ENCODE measurements around the gene HIF3A. TPM values are rescaled to one million over a fixed set of nuclear protein-coding genes. Genes with fewer than 3 reads are reported as not detected.

The HIF3A gene
- polyA plus RNA-seq, 2 of the 4 experiments (the other 2 are of a cell fraction) = not detected

- Histone ChIP-seq H3K27ac (0 out of 6 replicates have a peak overlapping the region, but pooled peaks of 1 of the 2 experiments have one; percentile 14), H3K4me1 (peaks cover 6% of the 10 kb centered on the region), H3K4me2 (no peak overlapping the region), H3K4me3 (no peak overlapping the region), H3K9me3 (no peaks in the 10 kb centered on the region)
- DNase-seq (ENCODE audit: low read depth in 1 of 2, low spot score in 1 of 2) (no peak), FAIRE-seq (no peak), ATAC-seq (no peak)
- no peak for TF ChIP-seq CBX8 (IDR thresholded peaks at IDR 0.05)
- no peak for TF ChIP-seq HEYL (CRISPR knock-in tag; IDR thresholded peaks at IDR 0.05)
- no peak for TF ChIP-seq HOXA7 (CRISPR knock-in tag; IDR thresholded peaks at IDR 0.05)
- no peak for TF ChIP-seq RARB (CRISPR knock-in tag; IDR thresholded peaks at IDR 0.05)
- TF ChIP-seq CEBPB (IDR thresholded peaks at IDR 0.05) = no peak
- no peak for TF ChIP-seq POLR2AphosphoS2 (conservative IDR thresholded peaks at IDR 0.05; ENCODE audit: low read length)
- TF ChIP-seq HOXB13 (CRISPR knock-in tag; IDR thresholded peaks at IDR 0.05; ENCODE audit: low read depth) = no peak
- TF ChIP-seq CTCF (IDR thresholded peaks at IDR 0.05) = no peak
- TF ChIP-seq FOSL2 (IDR thresholded peaks at IDR 0.05) = no peak
- no peak for TF ChIP-seq FOSL2 (CRISPR knock-in tag; IDR thresholded peaks at IDR 0.05)
- CTCF ChIA-PET = interaction anchor here (0.6 to 4.5 kb wide), 6 partner anchors 14 to 219 kb away, joined by 3 to 23 read pairs (median 4); partner anchors contain the start of gene PPP5C
- 48% methylated on average over 2 of the region's 2 CpGs for WGBS (ENCODE audit: missing lambda C conversion rate)
- POLR2A ChIA-PET = no interaction called here
Observed at GRCh38 chr19:46317339-46317738, 20.5 kb downstream of the HIF3A start.

GRCh38 chr19:46319613-46320012, 22.8 kb downstream of the HIF3A start:
- ATAC-seq = no peak
- CTCF ChIA-PET = interaction anchor here (0.5 to 4.5 kb wide), 3 partner anchors 27 to 389 kb away, joined by 3 to 23 read pairs (median 6); partner anchors contain the start of gene PPP5C

GRCh38 chr19:46320559-46320958, 23.7 kb downstream of the HIF3A start:
- CTCF ChIA-PET = interaction anchor here (0.8 to 6.4 kb wide), 3 partner anchors 27 to 436 kb away, joined by 3 to 26 read pairs (median 3); partner anchors contain the start of gene PPP5C
- H3K4me1 ChIP-seq = no peaks in the 10 kb centered on the region
- WGBS (ENCODE audit: missing lambda C conversion rate) = 81% methylated on average over 5 of the region's 5 CpGs
- no peak overlapping the region for H3K27ac ChIP-seq
- DNase-seq (ENCODE audit: low read depth in 1 of 2, low spot score in 1 of 2) (no peak), FAIRE-seq (no peak), ATAC-seq (0 out of 6 replicates have a peak, but pooled peaks of 1 of the 2 experiments have one; percentile 20)
- no peak overlapping the region for H3K4me3 ChIP-seq
- POLR2A ChIA-PET = no interaction called here
- H3K9me3 ChIP-seq = peaks cover 6% of the 10 kb centered on the region; the same call in 2 of the 3 replicates
- no peak overlapping the region for H3K4me2 ChIP-seq
- TF ChIP-seq CBX2 (IDR thresholded peaks at IDR 0.05; ENCODE audit: borderline replicate concordance, low read depth) = no peak
- no peak for TF ChIP-seq CTCF (IDR thresholded peaks at IDR 0.05)
- TF ChIP-seq E2F6 (IDR thresholded peaks at IDR 0.05; ENCODE audit: borderline replicate concordance, low read depth) = no peak
- no peak for TF ChIP-seq BHLHE40 (IDR thresholded peaks at IDR 0.05; ENCODE audit: low read depth, low read length)
- no peak for TF ChIP-seq KDM5A (IDR thresholded peaks at IDR 0.05)
- no peak for TF ChIP-seq HMGXB4 (CRISPR knock-in tag; IDR thresholded peaks at IDR 0.05; ENCODE audit: borderline replicate concordance)
- TF ChIP-seq FOXS1 (CRISPR knock-in tag; IDR thresholded peaks at IDR 0.05) = no peak
- TF ChIP-seq TFCP2L1 (CRISPR knock-in tag; IDR thresholded peaks at IDR 0.05) = no peak
- no peak for TF ChIP-seq RARB (CRISPR knock-in tag; IDR thresholded peaks at IDR 0.05)
- TF ChIP-seq EHF (CRISPR knock-in tag; IDR thresholded peaks at IDR 0.05) = no peak
- no peak for TF ChIP-seq ZNF302 (CRISPR knock-in tag; IDR thresholded peaks at IDR 0.05)
- no peak for TF ChIP-seq ZFP36 (IDR thresholded peaks at IDR 0.05; ENCODE audit: borderline replicate concordance, partially characterized antibody)
- no peak for TF ChIP-seq JUNB (IDR thresholded peaks at IDR 0.05)

More at GRCh38 chr19:46319613-46320012, 22.8 kb downstream of the HIF3A start:
- WGBS (ENCODE audit: missing lambda C conversion rate) = 71% methylated on average over 6 of the region's 6 CpGs
- H3K4me1 ChIP-seq = no peaks in the 10 kb centered on the region
- DNase-seq (ENCODE audit: low read depth in 1 of 2, low spot score in 1 of 2) = no peak
- no peak overlapping the region for H3K4me3 ChIP-seq
- POLR2A ChIA-PET = no interaction called here
- no peak for FAIRE-seq
- no peak overlapping the region for H3K4me2 ChIP-seq
- H3K27ac ChIP-seq = no peak overlapping the region
- TF ChIP-seq FOXS1 (CRISPR knock-in tag; IDR thresholded peaks at IDR 0.05) = no peak
- TF ChIP-seq CBX8 (IDR thresholded peaks at IDR 0.05) = no peak
- no peak for TF ChIP-seq ESRRA (IDR thresholded peaks at IDR 0.05; ENCODE audit: borderline replicate concordance, low read length)
- TF ChIP-seq PBX3 (IDR thresholded peaks at IDR 0.05) = no peak
- TF ChIP-seq POLR2A (IDR thresholded peaks at IDR 0.05; ENCODE audit: low read length) = no peak
- no peak for TF ChIP-seq HDAC2 (IDR thresholded peaks at IDR 0.05)
- H3K9me3 ChIP-seq = no peaks in the 10 kb centered on the region

All from A549 (cell line).